NCI-H1694 (cell line): ENCODE measurements around the gene RWDD4.
A peak's percentile ranks its signal among the peaks of the same experiment; 100 is the strongest.

Experiments used
- DNase-seq: peaks from one replicate; lab custom pipeline; 2025; lab: John Stamatoyannopoulos, UW

Gene RWDD4

GRCh38 chr4:183659029-183659871 is at the start of gene RWDD4, which contains the start of gene TRAPPC11:
Gene RWDD4, minus strand, starts transcription at chr4:183659185. Its CDS starts 233 bp downstream, at chr4:183658952.
Gene TRAPPC11, plus strand, starts transcription at chr4:183659293. Its CDS starts 4,575 bp downstream, at chr4:183663868.
- peak; percentile 93 for DNase-seq

DNA sequence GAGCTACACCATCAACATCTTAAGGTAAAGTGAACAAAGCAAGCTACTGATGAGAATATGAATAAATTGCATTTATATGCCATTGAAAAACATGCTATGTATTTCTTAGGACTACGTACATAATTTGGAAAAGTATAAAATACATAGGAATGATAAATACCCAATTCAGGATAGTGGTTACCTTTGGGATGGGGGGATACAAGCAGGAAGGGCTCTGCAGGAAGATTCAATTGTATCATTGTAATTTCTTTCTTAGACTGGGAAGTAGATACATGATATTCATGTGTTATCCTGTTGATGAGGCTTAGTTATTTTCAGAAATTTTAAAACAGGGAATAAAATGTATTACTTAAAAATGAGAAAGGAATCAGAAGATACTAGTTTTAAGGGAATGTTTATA is 43.5 kb upstream of the RWDD4 start:
- no peak for DNase-seq

DNA sequence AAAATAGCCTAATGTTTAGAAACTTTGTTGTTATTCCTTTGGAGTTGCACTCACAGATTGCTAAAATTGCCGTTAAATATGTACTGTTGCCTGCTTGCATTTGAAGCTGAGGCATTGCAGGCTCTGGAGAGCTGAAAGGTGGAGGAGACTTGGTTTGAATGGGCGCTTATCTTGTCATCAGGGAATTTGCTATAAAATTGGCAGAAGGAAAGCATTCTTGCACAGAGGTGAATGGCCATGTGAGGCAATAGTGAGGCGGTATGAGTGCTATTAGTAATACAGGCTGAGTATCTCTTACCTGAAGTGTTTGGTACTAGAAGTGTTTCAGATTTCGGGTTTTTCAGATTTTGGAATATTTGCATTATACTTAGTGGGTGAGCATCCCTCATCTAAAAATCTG is 41.4 kb upstream of the RWDD4 start:
- no peak for DNase-seq

GRCh38 chr4:183698909-183699308 is 39.9 kb upstream of the RWDD4 start:
- DNase-seq: no peak

DNA sequence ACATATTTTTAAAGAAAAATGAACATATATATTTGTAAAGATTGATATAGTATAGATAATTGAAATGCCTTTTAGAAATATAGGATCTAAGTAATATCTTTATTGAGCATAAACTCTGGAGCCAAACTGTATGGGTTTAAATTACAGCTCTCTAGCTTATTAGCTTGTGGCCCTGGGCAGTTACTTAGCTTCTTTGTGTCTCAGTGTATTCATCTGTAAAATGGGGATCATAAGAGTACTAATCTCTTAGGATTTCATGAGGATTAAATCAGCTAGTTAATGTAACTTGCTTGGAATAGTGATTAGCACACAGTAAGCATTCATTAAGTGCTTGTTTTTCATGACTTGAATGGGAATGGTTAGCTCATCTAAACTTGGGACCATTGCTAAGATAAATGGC is 32.9 kb upstream of the RWDD4 start:
- no peak for DNase-seq

- DNase-seq: no peak
Observed at GRCh38 chr4:183691006-183691405, 32.0 kb upstream of the RWDD4 start.

- no peak for DNase-seq
Observed at GRCh38 chr4:183688216-183688615, 29.2 kb upstream of the RWDD4 start.

DNA sequence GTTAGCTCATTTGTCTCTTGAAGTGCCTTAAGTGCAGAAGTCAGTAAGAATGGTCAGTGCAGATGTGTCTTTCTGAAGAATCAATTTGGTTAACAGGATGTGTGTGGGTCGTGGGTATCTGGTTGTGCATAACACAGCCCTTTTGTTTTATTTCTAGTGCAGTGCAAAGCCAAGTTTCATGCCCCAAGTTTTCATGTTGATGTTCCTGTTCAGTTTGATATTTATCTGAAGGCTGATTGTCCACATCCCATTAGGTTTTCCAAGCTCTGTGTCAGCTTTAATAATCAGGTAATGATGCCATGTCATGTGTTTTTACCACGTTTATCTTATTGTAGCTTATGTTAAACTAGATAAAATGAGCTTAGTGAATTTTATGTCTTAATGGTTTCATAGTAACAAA is 27.5 kb upstream of the RWDD4 start:
- DNase-seq: no peak

GRCh38 chr4:183681119-183681518 is 22.1 kb upstream of the RWDD4 start:
- DNase-seq: no peak

GRCh38 chr4:183675625-183676024 is 16.6 kb upstream of the RWDD4 start:
- DNase-seq: no peak

- DNase-seq: no peak
Observed at GRCh38 chr4:183674153-183674552, 15.2 kb upstream of the RWDD4 start.

GRCh38 chr4:183670960-183671555 is 12.1 kb upstream of the RWDD4 start:
- DNase-seq: no peak

DNA sequence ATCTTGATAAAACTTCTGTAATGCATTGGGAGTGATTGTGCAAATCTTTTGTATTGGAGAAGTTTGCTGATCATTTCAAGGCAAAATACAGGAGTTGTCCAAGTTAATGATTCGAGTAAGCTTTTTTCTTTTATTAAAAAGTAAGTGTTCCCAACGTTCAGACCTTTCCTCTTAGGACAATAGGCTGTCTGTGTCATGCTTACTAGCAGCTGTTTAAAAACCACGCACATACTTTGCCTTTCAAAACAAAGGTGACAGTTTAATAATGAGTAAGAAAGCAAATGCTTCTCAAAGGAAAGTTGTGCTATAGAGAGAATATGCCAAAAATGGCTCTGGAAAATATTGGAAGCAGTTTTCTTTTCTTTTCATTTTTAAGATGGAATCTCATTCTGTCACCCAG is 11.3 kb upstream of the RWDD4 start:
- DNase-seq: no peak

DNA sequence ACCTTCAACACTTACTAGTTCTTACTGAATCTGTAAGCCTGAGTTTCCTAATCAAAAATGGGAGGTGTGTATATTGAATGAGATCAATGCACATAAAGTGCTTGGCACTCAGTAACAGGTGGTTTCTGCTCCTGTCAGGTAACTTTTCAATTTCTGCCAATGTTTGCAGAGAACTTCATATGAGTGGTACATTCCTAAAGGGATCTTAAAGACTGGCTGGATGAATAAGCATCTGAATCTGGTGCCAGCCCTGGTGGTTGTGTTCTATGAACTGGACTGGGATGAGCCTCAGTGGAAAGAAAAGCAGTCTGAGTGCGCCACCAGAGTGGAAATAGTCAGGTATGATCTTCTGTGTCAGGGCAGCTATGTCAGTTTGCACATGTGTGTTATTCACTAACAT is 7.1 kb upstream of the RWDD4 start:
- DNase-seq: no peak

DNA sequence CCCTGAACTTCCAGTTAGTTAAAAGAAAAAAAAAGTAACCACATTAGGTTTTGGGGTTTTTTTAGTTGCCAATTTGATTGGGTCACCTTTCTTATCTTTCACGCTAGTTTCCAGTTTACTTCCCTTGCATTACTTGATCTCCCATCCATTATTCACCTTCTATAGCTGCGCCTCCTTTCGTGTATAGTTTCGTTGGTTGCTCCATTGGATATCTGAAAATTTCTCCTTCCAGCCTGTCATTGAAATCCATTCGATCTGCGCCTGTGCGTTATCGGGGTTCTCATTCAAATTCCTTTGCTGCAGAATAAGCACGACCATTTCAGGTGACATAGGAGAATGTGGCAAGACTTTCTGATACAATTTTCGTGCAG is 872 bp upstream of the RWDD4 start:
- no peak for DNase-seq

DNA sequence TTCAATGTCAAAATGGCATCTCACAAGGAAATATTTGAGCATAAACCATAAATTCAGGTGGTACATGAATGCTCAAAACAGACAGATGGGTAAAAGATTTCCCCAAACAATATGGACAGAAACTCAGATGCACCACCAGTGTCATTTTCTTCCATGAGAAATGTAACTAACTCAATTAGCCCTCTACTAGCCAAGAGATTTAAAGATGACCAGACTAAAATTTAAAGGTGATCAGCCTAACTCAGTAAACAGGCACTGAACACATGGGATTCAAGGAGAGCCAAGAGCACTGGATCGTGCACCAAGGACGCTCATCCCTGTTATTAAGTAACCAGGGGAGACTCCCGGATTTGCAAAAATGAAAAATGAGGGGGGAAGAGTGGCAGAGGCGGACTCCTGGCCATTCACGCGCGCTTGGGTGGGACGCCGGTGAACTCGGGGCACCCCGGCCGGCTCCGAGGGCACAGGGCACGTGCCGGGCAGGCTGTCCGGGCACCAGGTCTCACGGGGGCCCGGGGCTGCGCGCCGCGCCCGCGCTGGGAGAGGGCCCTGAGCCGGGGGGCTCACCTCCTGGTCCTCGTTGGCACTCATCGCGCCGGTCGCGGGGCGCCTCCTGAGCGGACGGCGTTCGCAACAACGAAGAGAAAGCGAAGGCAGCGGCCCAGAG is 490 bp downstream of the RWDD4 start:
- no peak for DNase-seq

DNA sequence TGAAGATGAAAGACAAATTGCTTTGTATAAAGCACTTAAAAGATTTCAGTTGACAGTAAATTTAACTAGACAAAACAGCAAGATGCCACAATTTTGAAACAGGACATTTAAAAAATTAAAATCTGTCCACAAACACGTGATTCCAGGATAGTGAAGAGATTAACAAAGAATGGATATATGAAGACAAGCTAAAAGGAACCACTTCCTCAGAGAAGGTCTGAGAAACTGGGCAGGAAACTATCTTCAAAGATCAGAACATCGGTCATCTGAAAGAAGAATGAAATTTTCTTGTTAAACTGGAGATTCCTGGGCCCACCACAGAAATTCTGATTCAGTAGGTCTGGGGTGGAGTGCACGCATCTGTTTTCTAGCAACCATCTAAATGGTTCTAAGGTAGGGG is 1.4 kb downstream of the RWDD4 start:
- no peak for DNase-seq

- DNase-seq: no peak
Observed at GRCh38 chr4:183645326-183645725, 13.7 kb downstream of the RWDD4 start.

- no peak for DNase-seq
Observed at GRCh38 chr4:183639291-183639690, 19.7 kb downstream of the RWDD4 start.

- DNase-seq: no peak
Observed at GRCh38 chr4:183638436-183638835, 20.5 kb downstream of the RWDD4 start.

GRCh38 chr4:183637461-183637860 is 21.5 kb downstream of the RWDD4 start:
- DNase-seq: no peak

DNA sequence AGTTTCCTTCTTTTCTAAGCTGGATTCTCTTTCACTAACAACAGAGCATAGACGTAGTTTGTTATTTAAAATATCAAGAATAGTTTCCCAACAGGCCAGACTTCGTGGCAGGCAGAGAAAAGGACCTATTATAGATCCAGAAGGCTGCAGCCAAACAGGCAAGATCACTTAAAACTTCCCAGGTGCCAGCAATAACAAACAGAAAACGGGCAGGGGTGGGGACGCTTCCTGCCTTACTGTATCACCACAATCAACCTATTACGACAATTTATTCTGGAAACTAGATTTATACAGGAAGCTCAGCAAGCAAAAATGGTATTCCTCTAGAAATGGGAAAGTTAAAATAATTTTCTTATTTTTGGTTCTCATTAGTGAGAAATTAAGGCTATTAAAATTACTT is 22.1 kb downstream of the RWDD4 start:
- no peak for DNase-seq

GRCh38 chr4:183636503-183636902 is 22.5 kb downstream of the RWDD4 start:
- DNase-seq: no peak
